ENCODE data around the gene TAGLN2. TPM values are rescaled to one million over a fixed set of nuclear protein-coding genes. Genes with fewer than 3 reads are reported as not detected.
A peak's percentile ranks its signal among the peaks of the same experiment; 100 is the strongest.

Gene TAGLN2
- total RNA-seq, 1 experiment from 2014 or later = 66.9 TPM

DNA sequence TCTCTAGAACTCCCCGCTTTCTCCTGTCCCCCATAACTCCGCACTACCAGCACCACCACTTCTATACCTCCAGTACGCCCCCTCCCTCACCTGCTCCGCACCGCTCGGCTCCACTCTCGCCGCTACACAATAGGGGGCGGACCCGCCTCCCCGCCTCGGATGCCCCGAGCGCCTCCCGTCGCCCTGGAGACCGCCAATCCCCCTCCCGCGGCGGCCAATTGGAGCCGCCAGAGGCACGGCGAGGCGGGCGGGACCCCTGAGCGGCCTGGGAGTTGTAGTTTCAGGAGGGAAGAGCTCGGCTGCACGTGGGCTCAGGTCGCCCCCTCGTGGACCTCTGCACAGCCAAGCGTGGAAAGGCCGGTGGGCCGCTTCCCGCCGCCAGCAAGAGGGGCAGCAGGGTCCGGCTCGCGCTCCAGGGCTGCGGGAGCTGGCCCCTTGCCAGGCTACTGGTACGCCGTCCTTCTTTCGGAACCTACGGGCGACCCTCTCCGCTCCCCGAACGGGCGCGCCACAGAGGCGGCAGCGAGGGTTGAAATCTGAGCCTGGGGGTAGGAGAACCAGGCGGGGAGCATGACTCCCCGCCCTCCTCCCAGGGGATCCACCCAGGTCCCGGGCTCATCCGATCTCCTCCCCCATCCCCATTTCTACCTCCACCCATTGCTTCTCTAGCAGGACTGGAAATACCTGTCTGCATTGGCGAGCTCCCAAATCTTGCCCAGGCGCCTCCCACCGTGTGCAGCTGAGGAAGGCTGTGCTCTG is 20.4 kb upstream of the TAGLN2 start, which contains the start of gene IGSF9 (continued):
- TF ChIP-seq ZNF416 (CRISPR knock-in tag; IDR thresholded peaks at IDR 0.05) (no peak), TEAD1 (CRISPR knock-in tag; IDR thresholded peaks at IDR 0.05) (no peak), GRHL2 (CRISPR knock-in tag; IDR thresholded peaks at IDR 0.05; ENCODE audit: insufficient replicate concordance, severe bottlenecking) (no peak), SOX15 (CRISPR knock-in tag; IDR thresholded peaks at IDR 0.05) (no peak), TCF7 (CRISPR knock-in tag; IDR thresholded peaks at IDR 0.05; ENCODE audit: low read depth) (no peak), ZNF263 (CRISPR knock-in tag; IDR thresholded peaks at IDR 0.05; ENCODE audit: low read depth) (no peak), ZNF121 (CRISPR knock-in tag; IDR thresholded peaks at IDR 0.05) (no peak), JUN (CRISPR knock-in tag; IDR thresholded peaks at IDR 0.05) (no peak), SMAD3 (CRISPR knock-in tag; IDR thresholded peaks at IDR 0.05; ENCODE audit: borderline replicate concordance) (no peak; the same call in 1 of the 2 replicates), NFATC4 (CRISPR knock-in tag; IDR thresholded peaks at IDR 0.05) (no peak), NR2C2 (CRISPR knock-in tag; IDR thresholded peaks at IDR 0.05) (no peak), NR3C1 (CRISPR knock-in tag; conservative IDR thresholded peaks at IDR 0.05; ENCODE audit: low read depth) (no peak), ESRRA (CRISPR knock-in tag; IDR thresholded peaks at IDR 0.05; ENCODE audit: borderline replicate concordance) (no peak), FOXJ3 (CRISPR knock-in tag; IDR thresholded peaks at IDR 0.05; ENCODE audit: borderline replicate concordance) (no peak), NFE2L1 (CRISPR knock-in tag; IDR thresholded peaks at IDR 0.05) (no peak)
- TF ChIP-seq, protein P1, sequence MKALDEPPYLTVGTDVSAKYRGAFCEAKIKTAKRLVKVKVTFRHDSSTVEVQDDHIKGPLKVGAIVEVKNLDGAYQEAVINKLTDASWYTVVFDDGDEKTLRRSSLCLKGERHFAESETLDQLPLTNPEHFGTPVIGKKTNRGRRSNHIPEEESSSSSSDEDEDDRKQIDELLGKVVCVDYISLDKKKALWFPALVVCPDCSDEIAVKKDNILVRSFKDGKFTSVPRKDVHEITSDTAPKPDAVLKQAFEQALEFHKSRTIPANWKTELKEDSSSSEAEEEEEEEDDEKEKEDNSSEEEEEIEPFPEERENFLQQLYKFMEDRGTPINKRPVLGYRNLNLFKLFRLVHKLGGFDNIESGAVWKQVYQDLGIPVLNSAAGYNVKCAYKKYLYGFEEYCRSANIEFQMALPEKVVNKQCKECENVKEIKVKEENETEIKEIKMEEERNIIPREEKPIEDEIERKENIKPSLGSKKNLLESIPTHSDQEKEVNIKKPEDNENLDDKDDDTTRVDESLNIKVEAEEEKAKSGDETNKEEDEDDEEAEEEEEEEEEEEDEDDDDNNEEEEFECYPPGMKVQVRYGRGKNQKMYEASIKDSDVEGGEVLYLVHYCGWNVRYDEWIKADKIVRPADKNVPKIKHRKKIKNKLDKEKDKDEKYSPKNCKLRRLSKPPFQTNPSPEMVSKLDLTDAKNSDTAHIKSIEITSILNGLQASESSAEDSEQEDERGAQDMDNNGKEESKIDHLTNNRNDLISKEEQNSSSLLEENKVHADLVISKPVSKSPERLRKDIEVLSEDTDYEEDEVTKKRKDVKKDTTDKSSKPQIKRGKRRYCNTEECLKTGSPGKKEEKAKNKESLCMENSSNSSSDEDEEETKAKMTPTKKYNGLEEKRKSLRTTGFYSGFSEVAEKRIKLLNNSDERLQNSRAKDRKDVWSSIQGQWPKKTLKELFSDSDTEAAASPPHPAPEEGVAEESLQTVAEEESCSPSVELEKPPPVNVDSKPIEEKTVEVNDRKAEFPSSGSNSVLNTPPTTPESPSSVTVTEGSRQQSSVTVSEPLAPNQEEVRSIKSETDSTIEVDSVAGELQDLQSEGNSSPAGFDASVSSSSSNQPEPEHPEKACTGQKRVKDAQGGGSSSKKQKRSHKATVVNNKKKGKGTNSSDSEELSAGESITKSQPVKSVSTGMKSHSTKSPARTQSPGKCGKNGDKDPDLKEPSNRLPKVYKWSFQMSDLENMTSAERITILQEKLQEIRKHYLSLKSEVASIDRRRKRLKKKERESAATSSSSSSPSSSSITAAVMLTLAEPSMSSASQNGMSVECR (CRISPR knock-in tag; IDR thresholded peaks at IDR 0.05; ENCODE audit: borderline replicate concordance) = peak; percentile 57; the same call in 1 of the 2 replicates
- TF ChIP-seq, protein P2, sequence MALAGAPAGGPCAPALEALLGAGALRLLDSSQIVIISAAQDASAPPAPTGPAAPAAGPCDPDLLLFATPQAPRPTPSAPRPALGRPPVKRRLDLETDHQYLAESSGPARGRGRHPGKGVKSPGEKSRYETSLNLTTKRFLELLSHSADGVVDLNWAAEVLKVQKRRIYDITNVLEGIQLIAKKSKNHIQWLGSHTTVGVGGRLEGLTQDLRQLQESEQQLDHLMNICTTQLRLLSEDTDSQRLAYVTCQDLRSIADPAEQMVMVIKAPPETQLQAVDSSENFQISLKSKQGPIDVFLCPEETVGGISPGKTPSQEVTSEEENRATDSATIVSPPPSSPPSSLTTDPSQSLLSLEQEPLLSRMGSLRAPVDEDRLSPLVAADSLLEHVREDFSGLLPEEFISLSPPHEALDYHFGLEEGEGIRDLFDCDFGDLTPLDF (CRISPR knock-in tag; IDR thresholded peaks at IDR 0.05) = no peak
- TF ChIP-seq, protein P3, sequence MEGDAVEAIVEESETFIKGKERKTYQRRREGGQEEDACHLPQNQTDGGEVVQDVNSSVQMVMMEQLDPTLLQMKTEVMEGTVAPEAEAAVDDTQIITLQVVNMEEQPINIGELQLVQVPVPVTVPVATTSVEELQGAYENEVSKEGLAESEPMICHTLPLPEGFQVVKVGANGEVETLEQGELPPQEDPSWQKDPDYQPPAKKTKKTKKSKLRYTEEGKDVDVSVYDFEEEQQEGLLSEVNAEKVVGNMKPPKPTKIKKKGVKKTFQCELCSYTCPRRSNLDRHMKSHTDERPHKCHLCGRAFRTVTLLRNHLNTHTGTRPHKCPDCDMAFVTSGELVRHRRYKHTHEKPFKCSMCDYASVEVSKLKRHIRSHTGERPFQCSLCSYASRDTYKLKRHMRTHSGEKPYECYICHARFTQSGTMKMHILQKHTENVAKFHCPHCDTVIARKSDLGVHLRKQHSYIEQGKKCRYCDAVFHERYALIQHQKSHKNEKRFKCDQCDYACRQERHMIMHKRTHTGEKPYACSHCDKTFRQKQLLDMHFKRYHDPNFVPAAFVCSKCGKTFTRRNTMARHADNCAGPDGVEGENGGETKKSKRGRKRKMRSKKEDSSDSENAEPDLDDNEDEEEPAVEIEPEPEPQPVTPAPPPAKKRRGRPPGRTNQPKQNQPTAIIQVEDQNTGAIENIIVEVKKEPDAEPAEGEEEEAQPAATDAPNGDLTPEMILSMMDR (IDR thresholded peaks at IDR 0.05) = 0 out of 2 replicates have a peak, but pooled peaks have one; percentile 24
- TF ChIP-seq, protein P4, sequence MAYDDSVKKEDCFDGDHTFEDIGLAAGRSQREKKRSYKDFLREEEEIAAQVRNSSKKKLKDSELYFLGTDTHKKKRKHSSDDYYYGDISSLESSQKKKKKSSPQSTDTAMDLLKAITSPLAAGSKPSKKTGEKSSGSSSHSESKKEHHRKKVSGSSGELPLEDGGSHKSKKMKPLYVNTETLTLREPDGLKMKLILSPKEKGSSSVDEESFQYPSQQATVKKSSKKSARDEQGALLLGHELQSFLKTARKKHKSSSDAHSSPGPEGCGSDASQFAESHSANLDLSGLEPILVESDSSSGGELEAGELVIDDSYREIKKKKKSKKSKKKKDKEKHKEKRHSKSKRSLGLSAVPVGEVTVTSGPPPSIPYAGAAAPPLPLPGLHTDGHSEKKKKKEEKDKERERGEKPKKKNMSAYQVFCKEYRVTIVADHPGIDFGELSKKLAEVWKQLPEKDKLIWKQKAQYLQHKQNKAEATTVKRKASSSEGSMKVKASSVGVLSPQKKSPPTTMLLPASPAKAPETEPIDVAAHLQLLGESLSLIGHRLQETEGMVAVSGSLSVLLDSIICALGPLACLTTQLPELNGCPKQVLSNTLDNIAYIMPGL (CRISPR knock-in tag; IDR thresholded peaks at IDR 0.05) = peak; percentile 40; the same call in 1 of the 2 replicates
- TF ChIP-seq, protein P5, sequence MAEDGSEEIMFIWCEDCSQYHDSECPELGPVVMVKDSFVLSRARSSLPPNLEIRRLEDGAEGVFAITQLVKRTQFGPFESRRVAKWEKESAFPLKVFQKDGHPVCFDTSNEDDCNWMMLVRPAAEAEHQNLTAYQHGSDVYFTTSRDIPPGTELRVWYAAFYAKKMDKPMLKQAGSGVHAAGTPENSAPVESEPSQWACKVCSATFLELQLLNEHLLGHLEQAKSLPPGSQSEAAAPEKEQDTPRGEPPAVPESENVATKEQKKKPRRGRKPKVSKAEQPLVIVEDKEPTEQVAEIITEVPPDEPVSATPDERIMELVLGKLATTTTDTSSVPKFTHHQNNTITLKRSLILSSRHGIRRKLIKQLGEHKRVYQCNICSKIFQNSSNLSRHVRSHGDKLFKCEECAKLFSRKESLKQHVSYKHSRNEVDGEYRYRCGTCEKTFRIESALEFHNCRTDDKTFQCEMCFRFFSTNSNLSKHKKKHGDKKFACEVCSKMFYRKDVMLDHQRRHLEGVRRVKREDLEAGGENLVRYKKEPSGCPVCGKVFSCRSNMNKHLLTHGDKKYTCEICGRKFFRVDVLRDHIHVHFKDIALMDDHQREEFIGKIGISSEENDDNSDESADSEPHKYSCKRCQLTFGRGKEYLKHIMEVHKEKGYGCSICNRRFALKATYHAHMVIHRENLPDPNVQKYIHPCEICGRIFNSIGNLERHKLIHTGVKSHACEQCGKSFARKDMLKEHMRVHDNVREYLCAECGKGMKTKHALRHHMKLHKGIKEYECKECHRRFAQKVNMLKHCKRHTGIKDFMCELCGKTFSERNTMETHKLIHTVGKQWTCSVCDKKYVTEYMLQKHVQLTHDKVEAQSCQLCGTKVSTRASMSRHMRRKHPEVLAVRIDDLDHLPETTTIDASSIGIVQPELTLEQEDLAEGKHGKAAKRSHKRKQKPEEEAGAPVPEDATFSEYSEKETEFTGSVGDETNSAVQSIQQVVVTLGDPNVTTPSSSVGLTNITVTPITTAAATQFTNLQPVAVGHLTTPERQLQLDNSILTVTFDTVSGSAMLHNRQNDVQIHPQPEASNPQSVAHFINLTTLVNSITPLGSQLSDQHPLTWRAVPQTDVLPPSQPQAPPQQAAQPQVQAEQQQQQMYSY (CRISPR knock-in tag; IDR thresholded peaks at IDR 0.05) = no peak
- TF ChIP-seq, protein P6, sequence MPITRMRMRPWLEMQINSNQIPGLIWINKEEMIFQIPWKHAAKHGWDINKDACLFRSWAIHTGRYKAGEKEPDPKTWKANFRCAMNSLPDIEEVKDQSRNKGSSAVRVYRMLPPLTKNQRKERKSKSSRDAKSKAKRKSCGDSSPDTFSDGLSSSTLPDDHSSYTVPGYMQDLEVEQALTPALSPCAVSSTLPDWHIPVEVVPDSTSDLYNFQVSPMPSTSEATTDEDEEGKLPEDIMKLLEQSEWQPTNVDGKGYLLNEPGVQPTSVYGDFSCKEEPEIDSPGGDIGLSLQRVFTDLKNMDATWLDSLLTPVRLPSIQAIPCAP (CRISPR knock-in tag; IDR thresholded peaks at IDR 0.05) = no peak
- TF ChIP-seq, protein P7, sequence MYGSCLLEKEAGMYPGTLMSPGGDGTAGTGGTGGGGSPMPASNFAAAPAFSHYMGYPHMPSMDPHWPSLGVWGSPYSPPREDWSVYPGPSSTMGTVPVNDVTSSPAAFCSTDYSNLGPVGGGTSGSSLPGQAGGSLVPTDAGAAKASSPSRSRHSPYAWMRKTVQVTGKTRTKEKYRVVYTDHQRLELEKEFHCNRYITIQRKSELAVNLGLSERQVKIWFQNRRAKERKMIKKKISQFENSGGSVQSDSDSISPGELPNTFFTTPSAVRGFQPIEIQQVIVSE (CRISPR knock-in tag; IDR thresholded peaks at IDR 0.05; ENCODE audit: borderline replicate concordance) = no peak
